Measurements from ENCODE around the gene KIFC3.
"Not testable (repeated sequence)": the region's sequence is repeated elsewhere in the genome, so short reads cannot be mapped to it uniquely, and the experiment has no call there.

Gene KIFC3

DNA sequence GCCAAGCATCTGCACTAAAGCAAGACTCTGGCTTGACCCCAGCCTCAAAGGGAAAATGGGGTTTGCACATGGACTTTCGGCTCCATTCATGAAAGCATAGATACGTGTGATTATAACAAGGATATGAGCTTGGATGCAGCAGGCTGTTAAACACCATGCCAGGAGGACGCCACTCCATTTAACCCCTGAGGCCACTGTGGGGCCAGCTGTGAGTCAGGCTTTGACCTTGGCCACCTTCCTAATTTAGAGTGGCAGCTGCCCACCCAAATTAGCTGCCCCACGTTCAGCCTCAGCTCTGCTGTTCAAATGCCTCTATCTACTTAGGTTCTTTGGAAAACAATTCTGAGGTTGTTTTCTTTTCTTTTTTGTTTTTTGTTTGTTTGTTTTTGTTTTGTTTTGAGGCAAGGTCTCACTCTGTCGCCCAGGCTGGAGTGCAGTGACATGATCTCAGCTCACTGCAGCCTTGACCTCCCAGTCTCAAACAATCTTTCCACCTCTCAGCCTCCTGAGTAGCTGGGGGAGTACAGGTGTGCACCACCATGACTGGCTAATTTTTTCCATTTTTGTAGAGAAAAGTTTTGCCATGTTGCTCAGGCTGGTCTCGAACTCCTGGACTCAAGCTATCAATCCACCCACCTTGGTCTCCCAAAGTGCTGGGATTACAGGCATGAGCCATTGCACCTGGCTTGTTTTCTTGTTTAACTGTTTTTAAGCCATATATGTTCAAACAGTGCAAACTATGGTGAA, 23.2 kb upstream of the KIFC3 start:
- DNase-seq (ENCODE audit: low read depth) = no peak

DNA sequence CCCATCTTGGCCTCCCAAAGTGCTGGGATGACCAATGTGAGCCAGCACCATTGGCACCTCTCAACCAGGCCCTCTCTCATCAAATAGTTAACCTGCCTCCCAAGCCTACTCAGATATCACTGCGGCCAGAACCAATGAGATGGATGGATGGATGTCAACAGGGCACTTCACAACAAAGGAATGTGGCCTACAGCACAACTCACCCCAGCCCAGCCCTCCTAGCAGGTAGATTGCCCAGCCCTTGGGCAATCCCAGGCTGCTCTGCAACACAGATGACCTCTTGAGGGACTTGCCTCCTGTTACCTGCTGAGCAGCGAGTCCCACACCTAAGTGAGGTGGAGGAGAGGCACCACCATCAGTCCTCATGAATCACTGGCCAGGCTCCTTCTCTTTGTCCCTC, 22.6 kb upstream of the KIFC3 start:
- no peak for DNase-seq (ENCODE audit: low read depth)

DNA sequence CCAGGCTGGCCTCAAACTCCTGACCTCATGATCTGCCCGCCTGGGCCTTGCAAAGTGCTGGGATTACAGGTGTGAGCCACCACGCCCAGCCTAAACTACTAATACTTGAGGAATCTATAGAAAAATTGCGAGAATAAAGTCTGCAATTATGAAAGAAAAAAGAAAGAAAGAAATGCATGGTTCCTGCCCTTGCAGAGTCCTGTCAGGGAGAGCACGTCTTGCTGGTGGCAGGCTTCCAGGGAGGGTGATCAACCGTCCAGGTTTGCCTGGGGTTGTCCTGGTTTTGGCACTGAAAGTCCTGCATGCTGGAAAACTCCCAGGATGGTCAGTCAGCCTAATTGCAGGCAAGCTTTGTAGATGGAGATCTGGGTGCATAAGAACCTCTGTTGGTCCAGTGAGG, 21.5 kb upstream of the KIFC3 start:
- no peak for DNase-seq (ENCODE audit: low read depth)

DNA sequence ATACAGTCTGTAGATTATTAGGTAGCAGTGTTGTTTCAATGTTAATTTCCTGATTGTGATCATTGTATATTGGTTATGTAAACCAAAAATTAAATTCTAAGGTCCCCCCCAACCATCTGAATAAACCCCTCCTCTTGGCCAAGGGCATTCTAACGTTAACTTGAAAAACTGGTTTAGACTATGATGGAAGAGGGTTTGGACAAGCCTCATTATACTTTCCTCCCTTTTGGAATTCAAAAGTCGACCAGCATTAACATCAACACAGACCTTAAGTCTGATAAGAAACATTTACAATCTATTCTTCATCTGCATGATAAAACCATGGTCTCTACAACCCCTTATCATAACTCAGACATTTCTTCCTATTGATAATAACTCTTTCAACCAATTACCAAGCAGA, 20.6 kb upstream of the KIFC3 start:
- no peak for DNase-seq (ENCODE audit: low read depth)

DNA sequence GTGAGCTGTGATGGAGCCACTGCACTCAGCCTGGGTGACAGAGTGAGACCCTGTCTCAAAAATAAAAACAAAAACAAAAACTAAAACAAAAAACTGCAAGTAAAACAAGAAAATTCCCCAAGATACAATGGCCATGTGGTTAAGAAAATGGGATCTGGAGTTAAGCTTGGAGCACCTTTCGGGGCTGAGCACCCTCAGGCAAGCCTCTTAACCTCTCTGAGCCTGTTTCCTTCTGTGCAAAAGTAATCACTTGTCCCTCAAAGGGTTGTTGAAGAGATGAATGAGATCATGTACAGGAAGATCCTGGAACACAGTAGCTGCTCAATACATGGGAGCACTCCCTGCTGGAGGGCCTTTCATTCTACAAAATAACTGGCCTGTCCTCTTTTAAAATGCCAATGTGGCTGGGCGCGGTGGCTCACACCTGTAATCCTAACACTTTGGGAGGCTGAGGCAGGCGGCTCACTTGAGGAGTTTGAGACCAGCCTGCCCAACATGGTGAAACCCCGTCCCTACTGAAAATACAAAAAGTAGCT, 19.8 kb upstream of the KIFC3 start:
- no peak for DNase-seq (ENCODE audit: low read depth)

DNA sequence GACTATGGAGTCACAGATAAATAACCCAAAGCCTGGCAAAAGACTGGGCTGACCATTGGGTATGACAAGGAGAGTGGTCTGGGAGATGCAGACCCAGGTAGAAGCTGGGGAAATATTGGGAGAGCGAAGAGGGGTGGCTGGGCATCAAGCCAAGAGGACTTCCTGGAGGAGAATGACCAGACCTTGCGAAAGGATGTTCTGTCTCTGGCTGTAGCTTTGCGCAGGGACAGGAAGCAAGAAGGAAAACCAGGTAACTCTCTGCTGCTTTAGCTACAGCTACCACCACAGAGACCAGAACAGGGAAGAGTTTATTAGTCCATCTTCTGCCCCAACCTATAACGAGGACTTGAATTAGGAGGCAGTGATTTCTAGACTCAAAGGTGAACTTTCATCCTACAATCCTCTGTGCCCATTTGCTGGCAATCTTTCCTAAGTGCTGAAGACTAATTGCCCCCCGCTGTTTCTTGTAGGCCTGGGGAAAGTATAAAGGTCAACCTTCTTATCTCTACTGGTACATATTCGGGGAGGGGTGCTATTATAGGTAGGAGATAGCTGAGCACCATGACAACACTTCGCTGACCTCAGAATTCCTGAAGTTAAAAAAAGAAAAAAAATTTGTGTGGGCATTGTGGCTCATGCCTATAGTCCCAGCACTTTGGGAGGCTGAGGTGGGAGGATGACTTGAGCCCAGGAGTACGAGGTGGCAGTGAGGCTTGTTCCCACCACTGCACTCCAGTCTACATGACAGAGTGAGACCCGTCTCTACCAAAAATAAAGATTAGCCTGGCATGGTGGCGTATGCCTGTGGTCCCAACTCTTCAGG, 19.1 kb upstream of the KIFC3 start:
- no peak for DNase-seq (ENCODE audit: low read depth)

DNA sequence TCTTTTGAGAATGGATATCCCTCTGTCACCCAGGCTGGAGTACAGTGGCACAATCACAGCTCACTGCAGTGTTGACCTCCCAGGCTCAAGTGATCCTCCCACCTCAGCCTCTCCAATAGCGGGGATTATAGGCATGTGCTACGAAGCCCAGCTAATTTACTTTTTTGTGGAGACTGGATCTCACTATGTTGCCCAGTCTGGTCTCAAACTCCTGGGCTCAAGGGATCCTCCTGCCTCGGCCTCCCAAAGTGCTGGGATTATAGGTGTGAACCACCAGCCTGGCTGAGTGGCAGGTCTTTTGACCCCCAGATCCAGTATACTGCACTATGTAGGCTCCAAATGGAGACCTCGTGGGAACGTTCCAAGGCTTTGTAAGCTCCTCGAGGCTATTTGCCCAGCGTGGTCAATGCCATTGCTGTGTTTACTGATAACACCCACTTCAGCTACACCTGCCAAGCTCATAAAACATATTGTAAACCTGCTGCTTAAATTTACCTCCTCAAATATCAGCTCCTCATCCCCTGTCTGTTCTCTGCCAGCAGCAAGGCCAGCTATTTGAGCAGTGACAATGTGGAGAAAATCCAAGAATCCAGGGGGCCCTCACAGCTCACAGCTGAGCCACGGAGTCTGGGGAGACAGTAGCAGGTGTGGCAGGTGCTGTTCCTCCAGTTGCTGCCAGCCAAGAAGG, 16.2 kb upstream of the KIFC3 start:
- DNase-seq (ENCODE audit: low read depth) = no peak

DNA sequence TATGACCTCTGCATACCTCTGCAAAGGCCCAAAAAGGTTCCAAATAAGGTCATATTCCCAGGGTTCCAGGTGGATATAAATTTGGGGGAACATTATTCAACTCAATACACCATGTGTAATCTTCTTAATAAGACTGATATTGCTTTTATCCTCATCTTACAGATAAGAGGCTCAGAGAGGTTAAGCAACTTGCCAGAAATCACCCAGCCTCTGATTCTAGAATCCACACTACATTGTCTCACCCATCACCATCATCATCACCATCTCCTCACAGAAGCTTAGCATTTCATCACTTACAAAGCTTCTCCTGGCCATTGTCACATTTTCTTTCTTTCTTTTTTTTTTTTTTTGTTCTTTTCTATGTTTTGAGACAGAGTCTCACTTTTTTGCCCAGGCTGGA, 15.4 kb upstream of the KIFC3 start:
- no peak for DNase-seq (ENCODE audit: low read depth)

DNA sequence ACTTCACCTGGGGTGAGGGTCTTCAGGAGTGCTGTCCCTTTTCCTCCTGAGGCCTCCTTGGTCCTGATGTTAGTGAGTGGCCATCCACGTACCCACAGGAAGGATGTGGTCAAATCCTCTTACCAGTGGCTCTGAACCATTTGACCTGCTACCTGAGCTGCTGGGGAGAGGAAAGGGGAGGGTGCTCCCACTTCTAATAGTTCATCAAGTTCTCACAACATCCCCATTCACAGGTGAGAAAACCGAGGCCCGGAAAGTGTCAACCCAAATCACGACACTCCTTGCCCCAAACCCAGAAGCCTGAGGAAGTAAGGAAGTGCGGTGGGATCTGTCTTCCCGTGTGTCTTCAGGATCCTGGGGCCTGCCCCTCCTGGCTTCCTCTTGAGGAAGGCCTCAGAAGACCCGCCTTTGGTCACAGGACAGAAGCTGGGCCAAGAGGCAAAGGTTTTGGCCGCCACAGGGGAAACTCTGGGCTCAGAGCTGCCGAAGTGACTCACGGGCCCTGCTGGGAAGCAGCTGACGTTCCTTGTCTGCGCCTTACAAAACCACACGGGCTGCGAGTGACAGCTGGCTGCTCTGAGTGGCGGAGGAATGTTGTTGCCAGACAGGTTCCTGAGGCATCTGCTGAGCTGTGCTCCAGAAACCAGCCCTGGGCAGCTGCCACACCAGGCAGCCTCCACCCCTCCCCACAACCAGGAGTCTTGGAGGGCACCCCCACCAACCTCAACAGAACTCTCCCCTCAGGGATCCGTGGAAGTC, 13.9 kb upstream of the KIFC3 start:
- no peak for DNase-seq (ENCODE audit: low read depth)

DNA sequence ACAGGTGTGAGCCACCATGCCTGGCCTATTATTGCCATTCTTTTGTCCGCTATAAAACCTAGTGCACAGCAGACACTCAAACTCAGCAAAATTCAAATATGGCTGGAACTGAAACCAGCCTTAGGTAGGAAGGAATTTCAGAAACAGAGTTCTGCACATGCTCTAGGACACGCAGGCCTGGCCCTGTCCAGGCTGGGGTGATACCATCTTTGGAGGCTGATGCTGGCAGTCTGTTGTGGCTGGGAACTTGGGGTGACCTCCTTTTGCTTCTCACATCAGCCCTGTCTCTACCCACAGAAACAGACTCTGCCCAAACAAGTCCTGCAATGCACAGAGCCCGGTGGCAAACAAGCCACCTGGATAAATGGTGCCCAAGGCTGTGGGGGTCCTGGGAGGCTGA, 12.6 kb upstream of the KIFC3 start:
- no peak for DNase-seq (ENCODE audit: low read depth)

DNA sequence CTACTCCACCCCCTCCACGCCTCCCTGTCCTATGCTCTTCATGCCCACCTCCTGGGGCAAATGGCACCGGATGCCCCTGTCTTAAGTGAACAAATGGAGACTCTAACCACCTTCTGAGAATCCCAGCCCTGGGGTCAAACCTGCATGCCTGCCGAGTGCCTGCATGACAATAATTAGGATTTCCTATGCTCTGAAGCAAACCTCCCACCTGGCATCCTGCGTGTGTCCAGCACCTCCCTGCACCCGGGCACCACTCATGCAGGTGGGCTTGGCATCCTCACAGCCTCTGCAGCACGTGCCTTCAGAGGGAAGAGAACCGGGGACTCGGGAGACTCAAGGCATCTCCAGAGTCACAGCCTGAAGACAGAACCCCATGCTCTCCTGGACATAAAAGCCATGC, 11.2 kb upstream of the KIFC3 start:
- DNase-seq (ENCODE audit: low read depth) = no peak

DNA sequence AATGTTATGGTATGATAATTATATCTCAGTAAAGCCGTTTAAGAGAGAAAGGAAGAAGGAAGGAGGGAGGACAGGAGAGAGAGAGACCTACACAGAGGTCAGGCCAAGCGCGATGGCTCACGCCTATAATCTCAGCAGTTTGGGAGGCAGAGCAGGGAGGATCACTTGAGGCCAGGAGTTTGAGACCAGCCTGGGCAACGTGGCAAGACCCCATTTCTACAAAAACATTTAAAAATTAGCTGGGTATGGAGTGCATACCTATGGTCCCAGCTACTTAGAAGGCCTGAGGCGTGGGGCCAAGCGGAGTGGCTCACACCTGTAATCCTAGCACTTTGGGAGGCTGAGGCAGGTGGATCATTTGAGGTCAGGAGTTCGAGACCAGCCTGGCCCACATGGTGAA, 9.0 kb upstream of the KIFC3 start:
- DNase-seq (ENCODE audit: low read depth) = not testable (repeated sequence)

DNA sequence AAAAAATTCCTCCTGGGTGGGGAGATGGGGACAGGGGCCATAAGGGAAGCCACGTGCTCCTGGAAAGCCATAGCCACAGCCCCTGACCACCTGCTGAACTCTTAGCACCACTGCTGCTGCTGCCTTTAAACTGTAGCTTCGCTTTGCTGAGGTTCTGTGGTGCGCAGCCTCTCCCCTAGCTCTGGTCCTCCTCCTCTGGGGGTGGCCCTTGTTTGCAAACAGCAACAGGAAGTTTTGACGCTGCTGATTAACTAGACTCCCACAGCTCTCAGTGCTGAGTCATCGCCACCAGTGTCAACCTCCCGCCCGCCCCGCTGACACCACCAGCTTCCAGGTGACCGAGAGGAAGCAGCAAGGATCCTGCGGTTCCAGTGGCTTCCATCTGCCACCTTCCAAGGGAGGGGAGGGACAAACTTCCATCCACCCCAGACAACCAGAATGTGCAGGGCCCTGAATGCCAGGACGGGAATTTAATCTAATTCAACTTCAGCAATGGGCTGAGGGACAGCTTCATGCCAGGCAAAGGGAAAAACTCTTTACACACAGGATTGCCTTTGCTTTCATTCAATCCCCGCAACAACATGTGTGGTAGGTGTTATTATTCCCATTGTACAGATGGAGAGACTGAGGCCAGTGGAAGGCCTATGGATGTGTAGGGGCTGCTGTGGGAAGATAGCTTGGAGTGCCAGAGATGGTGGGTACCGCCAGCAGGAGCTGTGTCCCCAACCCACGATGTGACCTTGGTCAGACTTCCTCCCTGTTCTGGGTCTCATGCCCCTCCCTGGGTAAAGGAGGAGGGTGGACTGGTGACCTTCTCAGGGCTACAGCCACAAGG, 8.1 kb upstream of the KIFC3 start:
- peak; percentile 62 for DNase-seq (ENCODE audit: low read depth)

DNA sequence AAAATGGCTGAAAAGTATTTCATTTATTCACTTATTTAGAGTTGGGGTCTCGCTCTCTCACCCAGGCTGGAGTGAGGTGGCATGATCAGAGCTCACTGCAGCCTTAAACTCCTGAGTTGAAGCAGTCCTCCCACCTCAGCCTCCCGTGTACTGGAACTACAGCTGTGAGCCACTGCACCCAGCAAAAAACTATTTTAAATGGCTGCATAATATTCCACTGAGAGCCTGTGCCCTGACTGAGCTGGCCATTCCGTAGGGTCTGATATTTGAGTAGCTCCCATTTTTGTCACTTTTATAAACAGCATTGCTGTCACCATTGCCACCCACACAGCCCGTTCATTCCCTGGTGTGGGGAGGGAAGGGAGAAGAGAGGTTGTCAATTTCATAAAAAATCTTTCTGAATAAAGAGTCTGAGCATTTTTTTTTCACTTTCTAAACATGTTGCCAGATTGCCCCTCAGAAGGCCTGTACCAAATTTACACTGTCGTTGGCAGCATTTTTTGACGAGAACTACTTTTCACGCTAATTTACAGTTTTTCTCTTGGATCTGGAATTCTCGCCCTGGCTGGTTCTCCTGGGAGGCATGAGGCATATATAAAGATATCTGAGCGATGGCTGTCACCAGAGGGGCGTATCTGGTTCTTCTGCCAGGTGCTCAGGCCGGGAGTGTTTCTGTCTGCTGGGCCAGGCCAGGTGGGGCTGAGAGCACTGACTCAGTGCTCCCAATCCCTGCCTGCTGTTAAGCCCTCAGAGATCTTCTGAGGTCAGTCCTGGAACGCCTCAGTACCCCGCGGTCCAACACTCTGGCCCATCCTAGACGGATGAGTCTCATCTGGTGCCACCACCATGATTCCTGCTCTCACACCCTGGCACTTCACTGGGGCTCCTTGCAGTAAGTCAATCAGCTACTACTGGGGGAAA, 7.2 kb upstream of the KIFC3 start:
- DNase-seq (ENCODE audit: low read depth) = no peak

DNA sequence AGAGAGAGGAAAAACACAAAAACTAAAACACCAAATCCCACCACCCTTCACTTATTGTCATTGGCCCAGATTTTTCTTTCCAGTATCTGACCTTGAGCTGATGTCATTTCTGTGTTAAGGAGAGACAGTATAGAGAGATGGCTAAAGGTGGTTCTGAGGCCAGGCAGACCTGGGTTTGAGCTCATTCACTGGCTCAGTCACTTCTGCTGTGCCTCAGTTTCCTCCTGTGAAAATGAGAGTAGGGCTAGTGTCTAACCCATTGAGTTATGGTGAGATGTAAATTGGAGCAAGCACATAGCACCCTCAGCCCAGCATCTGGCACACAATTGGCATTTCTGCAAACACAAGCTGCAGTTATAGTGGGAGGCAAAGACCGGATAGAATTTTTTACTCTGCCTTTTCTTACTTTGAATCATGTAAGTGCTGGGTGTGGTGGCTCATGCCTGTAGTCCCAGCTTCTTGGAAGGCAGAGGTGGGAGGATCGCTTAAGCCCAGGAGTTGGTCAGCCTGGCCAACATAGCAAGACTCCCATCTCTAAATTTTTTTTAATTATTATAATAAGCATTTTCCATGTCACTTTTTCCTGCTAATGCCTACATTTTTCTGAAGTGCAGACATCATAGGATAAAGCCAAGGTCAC, 6.4 kb upstream of the KIFC3 start:
- no peak for DNase-seq (ENCODE audit: low read depth)

DNA sequence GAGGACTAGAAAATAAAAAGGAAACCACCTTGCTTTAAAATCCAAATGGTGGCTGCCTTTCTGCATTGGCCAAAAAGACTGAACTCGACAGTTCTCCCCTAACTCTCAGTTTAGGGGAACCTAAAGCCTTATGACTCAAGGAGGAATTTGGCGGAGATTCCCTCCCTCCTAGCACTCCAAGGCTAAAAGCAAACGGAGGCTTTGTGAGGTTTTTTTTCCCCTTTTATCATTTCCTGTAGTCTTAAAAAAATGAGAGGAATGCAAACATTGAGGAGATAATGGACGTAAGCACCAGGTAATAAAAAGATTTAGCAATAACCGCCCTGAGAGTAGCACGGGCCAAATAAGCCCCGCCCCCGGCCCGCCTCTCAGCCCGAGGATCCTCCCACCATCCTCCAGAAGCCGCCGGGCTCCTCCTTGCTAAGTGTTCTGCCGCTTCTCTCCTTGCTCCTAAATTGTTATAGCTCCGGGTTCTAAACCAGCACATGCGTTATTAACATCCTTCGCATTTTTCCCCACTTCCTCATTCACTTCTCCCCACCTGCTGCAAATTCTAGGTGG, 5.8 kb upstream of the KIFC3 start:
- DNase-seq (ENCODE audit: low read depth) = peak; percentile 41

DNA sequence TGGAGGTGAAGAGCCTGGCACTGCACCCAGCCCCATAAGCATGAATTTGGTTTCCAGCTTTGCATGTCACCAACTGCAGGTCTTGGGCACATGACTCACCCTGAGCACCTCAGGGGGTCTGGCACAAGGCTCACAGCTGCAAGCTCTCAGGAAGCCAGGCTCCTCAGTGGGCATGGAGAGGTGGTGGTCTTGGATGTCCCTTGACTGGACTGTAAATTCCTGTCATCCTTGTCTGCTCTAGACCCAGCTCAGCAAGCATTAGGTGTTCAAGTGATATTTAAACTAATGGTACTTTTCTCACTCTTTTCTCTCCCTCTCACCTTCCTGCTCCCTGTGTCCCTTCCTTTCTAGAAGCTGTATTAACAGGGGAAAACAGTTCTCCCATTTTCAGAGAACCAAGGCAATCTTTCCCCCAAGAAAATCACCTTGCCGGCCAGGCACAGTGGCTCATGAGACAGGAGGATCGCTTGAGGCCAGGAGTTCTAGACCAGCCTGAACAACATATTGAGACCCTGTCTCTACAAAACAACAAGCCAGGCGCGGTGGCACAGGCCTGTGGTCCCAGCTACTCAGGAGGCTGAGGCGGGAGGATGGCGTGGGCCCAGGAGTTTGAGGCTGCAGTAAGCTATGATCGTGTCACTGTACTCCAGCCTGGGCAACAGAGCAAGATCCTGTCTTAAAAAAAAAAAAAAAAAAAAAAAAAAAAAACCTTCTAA, 5.1 kb upstream of the KIFC3 start:
- no peak for DNase-seq (ENCODE audit: low read depth)

DNA sequence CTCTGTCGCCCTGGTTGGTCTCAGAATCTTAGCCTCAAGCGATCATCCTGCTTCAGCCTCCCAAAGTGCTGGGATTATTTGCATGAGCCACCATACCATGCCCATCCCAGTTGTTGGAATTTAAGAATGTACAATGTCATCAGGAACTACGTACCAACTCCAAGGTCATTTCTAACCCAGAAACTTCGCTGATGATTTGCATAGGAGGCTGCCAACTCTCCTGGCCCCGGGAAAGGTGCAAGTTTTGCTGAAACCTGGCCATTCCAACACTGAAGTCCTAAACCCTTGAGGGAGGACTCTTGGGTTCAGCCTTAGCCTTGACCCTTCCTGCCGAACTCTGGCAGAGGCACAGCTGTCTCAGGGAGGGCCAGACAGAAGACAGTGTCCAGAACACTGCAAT, 2.9 kb upstream of the KIFC3 start:
- DNase-seq (ENCODE audit: low read depth) = no peak

Measured in T follicular helper cell (primary cell).